Bronchial epithelial cell (primary cell): ENCODE results near the gene SLC25A39. TPM values are rescaled to one million over a fixed set of nuclear protein-coding genes. Genes with fewer than 3 reads are reported as not detected.

Experiments used
- DNase-seq: peaks from one replicate; pipeline ENCODE4 v3.0.0-alpha.2; 2010; ENCODE audit warnings: low read depth
- FAIRE-seq: peaks from 2 replicates; lab custom pipeline; 2011; peaks lifted over from hg19 to GRCh38; lab: Jason Lieb, UNC
- H3K27me3 ChIP-seq: 2 replicates; pipeline ENCODE4 v1.5.1; 2011; ENCODE audit warnings: low read length; ENCODE audit not compliant: control insufficient read depth, insufficient read depth
- H3K36me3 ChIP-seq: 2 replicates; pipeline ENCODE4 v1.5.1; 2011; ENCODE audit warnings: low read length; ENCODE audit not compliant: control insufficient read depth, insufficient read depth
- H3K4me3 ChIP-seq: 2 replicates; pipeline ENCODE4 v1.5.1; 2011; ENCODE audit warnings: mild to moderate bottlenecking, low read depth, low read length, control low read depth
- CTCF ChIP-seq: IDR thresholded peaks from 2 replicates; pipeline ENCODE4 v1.5.1; 2011; ENCODE audit warnings: mild to moderate bottlenecking, moderate library complexity, low read length, control low read depth, inconsistent platforms; ENCODE audit not compliant: insufficient read depth, severe bottlenecking
- total RNA-seq: library from RNA; depleted of rRNA; stranded (reverse); fragments of >200 nt; gene quantifications from 2 replicates; pipeline ENCODE4 v1.2.1, GENCODE V29; 2014

The SLC25A39 gene
- total RNA-seq, 1 donor from 2014 or later = 83.7 TPM

DNA sequence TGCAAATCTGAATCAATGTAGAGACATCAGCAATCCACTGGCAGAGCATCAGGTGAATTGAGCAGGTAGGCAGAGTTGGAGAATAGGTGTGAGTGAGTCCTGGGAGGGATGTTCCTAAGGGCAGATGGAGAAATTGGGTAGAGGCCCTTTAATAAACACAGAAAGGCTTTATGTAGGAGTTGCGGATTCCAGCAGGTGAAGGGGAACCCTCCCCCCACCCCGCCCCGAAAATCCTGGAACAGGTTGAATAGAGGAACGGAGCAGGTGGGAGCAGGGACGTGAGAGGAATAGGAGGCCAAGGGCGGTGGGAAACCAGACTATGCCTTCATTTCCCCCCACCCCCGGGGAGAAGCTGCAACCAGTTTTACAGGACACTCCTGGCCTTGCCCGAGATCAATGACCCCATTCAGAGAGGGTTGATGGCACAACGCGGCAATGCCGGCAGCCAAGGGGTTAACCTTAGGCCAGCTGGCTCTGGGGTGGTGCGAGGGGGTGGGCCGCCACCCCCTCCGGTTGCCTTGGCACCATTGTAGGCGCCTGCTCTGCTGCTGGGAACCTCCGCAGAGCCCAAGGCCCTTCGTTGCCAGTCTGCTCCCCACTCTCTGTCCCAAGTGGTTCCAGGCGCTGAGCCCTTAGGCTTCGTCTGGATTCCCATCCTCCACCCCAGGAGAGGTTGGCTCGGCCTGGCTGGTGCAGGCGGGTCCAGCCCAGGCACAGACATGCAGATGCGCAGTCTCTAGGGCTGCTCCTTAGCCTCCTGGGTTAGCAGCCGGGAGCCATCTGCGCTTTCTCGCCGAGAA is 17.0 kb downstream of the SLC25A39 start:
- TF ChIP-seq CTCF = no peak
- DNase-seq (peak; percentile 61), FAIRE-seq (no peak)
- Histone ChIP-seq H3K36me3 (no peaks in the 10 kb centered on the region), H3K4me3 (peak overlapping the region; percentile 47), H3K27me3 (no peaks in the 10 kb centered on the region)

- Histone ChIP-seq H3K27me3 (no peaks in the 10 kb centered on the region), H3K36me3 (no peaks in the 10 kb centered on the region), H3K4me3 (no peak overlapping the region)
- FAIRE-seq (no peak), DNase-seq (no peak)
- TF ChIP-seq CTCF = no peak
These were observed 20.0 kb downstream of the SLC25A39 start for GRCh38 chr17:44304651-44305050.

- Histone ChIP-seq H3K4me3 (no peak overlapping the region), H3K27me3 (no peaks in the 10 kb centered on the region), H3K36me3 (no peaks in the 10 kb centered on the region)
- DNase-seq (peak; percentile 87), FAIRE-seq (peak; percentile 95)
- TF ChIP-seq CTCF = no peak
These were observed 26.6 kb downstream of the SLC25A39 start for GRCh38 chr17:44297975-44298374.

- Histone ChIP-seq H3K36me3 (no peaks in the 10 kb centered on the region), H3K4me3 (no peak overlapping the region), H3K27me3 (no peaks in the 10 kb centered on the region)
- FAIRE-seq (no peak), DNase-seq (no peak)
- no peak for TF ChIP-seq CTCF
These were observed 31.0 kb downstream of the SLC25A39 start for GRCh38 chr17:44293509-44294226.

- no peaks in the 10 kb centered on the region for H3K36me3 ChIP-seq
- no peak for TF ChIP-seq CTCF
- no peaks in the 10 kb centered on the region for H3K27me3 ChIP-seq
- no peak for FAIRE-seq
- H3K4me3 ChIP-seq = no peak overlapping the region
- no peak for DNase-seq
These were observed 37.0 kb downstream of the SLC25A39 start for GRCh38 chr17:44287651-44288050.
